Ectodermal cell (in vitro differentiated cells): ENCODE measurements around the gene VAPB. TPM values are rescaled to one million over a fixed set of nuclear protein-coding genes. Genes with fewer than 3 reads are reported as not detected.
A peak's percentile ranks its signal among the peaks of the same experiment; 100 is the strongest.

ENCODE experiments used
- H3K27ac ChIP-seq: 2 replicates; pipeline ENCODE4 v1.7.0; 2013; ENCODE audit warnings: mild to moderate bottlenecking, low read depth, low read length; ENCODE audit not compliant: insufficient read depth, poor library complexity, severe bottlenecking
- H3K27me3 ChIP-seq: 2 replicates; pipeline ENCODE4 v1.7.0; 2013; ENCODE audit warnings: mild to moderate bottlenecking, low read length; ENCODE audit not compliant: insufficient read depth, control insufficient read depth, poor library complexity, severe bottlenecking
- H3K36me3 ChIP-seq: one replicate; pipeline ENCODE4 v1.7.0; 2013; ENCODE audit warnings: low read length; ENCODE audit not compliant: control insufficient read depth, insufficient read depth
- H3K4me1 ChIP-seq: one replicate; pipeline ENCODE4 v1.7.0; 2013; ENCODE audit warnings: low read length; ENCODE audit not compliant: control insufficient read depth, insufficient read depth
- H3K4me3 ChIP-seq: 2 replicates; pipeline ENCODE4 v1.7.0; 2013; ENCODE audit warnings: low read depth, low read length, control low read depth; ENCODE audit not compliant: insufficient read depth
- H3K9me3 ChIP-seq: 2 replicates; pipeline ENCODE4 v1.7.0; 2013; ENCODE audit warnings: mild to moderate bottlenecking, low read length, moderate library complexity; ENCODE audit not compliant: control insufficient read depth
- WGBS, 2 experiments: methylation state at CpG; one replicate each; pipeline ENCODE4 v1.1.7; 2013; ENCODE audit warnings: missing lambda C conversion rate in 2 of 2; 5-methylcytosine and 5-hydroxymethylcytosine counted together
- polyA plus RNA-seq, 4 experiments: library from polyadenylated mRNA; stranded (reverse); fragments of 50-300 nt; gene quantifications; one replicate each; pipeline ENCODE4 v1.2.3, GENCODE V29; 2013

VAPB gene
- 58.1 TPM for polyA plus RNA-seq (2013, experiment 1 of 4)
- polyA plus RNA-seq (2013, experiment 2 of 4): 67.2 TPM
- 40.0 TPM for polyA plus RNA-seq (2013, experiment 3 of 4)
- 47.3 TPM for polyA plus RNA-seq (2013, experiment 4 of 4)

- Histone ChIP-seq H3K27ac (peak within 1 kb of the TSS; percentile 80), H3K36me3 (peaks cover 6% of the 10 kb centered on the region), H3K4me1 (peaks cover 17% of the 10 kb centered on the region), H3K4me3 (peak within 1 kb of the TSS; percentile 87), H3K9me3 (no peaks in the 10 kb centered on the region), H3K27me3 (no peaks in the 10 kb centered on the region)
- WGBS, 2 experiments: 0% methylated on average over 51 of the region's 51 CpGs
These were observed at the start of gene VAPB for GRCh38 chr20:58388882-58389323. Gene VAPB, plus strand, starts transcription at chr20:58389229. Its CDS starts 231 bp downstream, at chr20:58389460.

- Histone ChIP-seq H3K4me3 (no peak overlapping the region), H3K9me3 (no peaks in the 10 kb centered on the region), H3K4me1 (no peaks in the 10 kb centered on the region), H3K36me3 (no peaks in the 10 kb centered on the region), H3K27ac (no peak overlapping the region), H3K27me3 (no peaks in the 10 kb centered on the region)
- WGBS, 2 experiments: 95 to 98% methylated on average over 6 of the region's 6 CpGs
These were observed 49.3 kb upstream of the VAPB start for GRCh38 chr20:58339741-58340140.

- whole genome bisulfite sequencing, 2 experiments: 88 to 93% methylated on average over 4 of the region's 4 CpGs
- no peaks in the 10 kb centered on the region for H3K4me1 ChIP-seq
- H3K4me3 ChIP-seq: no peak overlapping the region
- no peaks in the 10 kb centered on the region for H3K36me3 ChIP-seq
- H3K27me3 ChIP-seq: no peaks in the 10 kb centered on the region
- H3K27ac ChIP-seq: no peak overlapping the region
- no peaks in the 10 kb centered on the region for H3K9me3 ChIP-seq
These were observed 48.9 kb upstream of the VAPB start for GRCh38 chr20:58340151-58340550.

GRCh38 chr20:58340853-58341252, 48.2 kb upstream of the VAPB start:
- Histone ChIP-seq H3K27ac (no peak overlapping the region), H3K4me1 (no peaks in the 10 kb centered on the region), H3K27me3 (no peaks in the 10 kb centered on the region), H3K4me3 (no peak overlapping the region), H3K9me3 (no peaks in the 10 kb centered on the region), H3K36me3 (peaks cover 6% of the 10 kb centered on the region)
- WGBS, 2 experiments: 94% methylated on average over 2 of the region's 2 CpGs

GRCh38 chr20:58342104-58342945, 46.7 kb upstream of the VAPB start:
- H3K36me3 ChIP-seq: peaks cover 6% of the 10 kb centered on the region
- H3K4me1 ChIP-seq: no peaks in the 10 kb centered on the region
- H3K4me3 ChIP-seq: no peak overlapping the region
- H3K9me3 ChIP-seq: no peaks in the 10 kb centered on the region
- H3K27me3 ChIP-seq: no peaks in the 10 kb centered on the region
- WGBS, 2 experiments: 92 to 97% methylated on average over 2 to 3 of the region's 3 CpGs
- H3K27ac ChIP-seq: no peak overlapping the region

- Histone ChIP-seq H3K9me3 (no peaks in the 10 kb centered on the region), H3K27ac (no peak overlapping the region), H3K36me3 (peaks cover 6% of the 10 kb centered on the region), H3K27me3 (no peaks in the 10 kb centered on the region), H3K4me3 (no peak overlapping the region), H3K4me1 (no peaks in the 10 kb centered on the region)
- WGBS, 2 experiments: 91 to 92% methylated on average over 4 of the region's 4 CpGs
These were observed 44.3 kb upstream of the VAPB start for GRCh38 chr20:58344741-58345140.

GRCh38 chr20:58349570-58349969, 39.5 kb upstream of the VAPB start:
- H3K27me3 ChIP-seq: no peaks in the 10 kb centered on the region
- H3K36me3 ChIP-seq: peaks cover 11% of the 10 kb centered on the region
- 89 to 94% methylated on average over 3 of the region's 3 CpGs for WGBS, 2 experiments
- H3K4me3 ChIP-seq: no peak overlapping the region
- H3K27ac ChIP-seq: no peak overlapping the region
- H3K9me3 ChIP-seq: no peaks in the 10 kb centered on the region
- H3K4me1 ChIP-seq: no peaks in the 10 kb centered on the region

- Histone ChIP-seq H3K36me3 (peaks cover 12% of the 10 kb centered on the region), H3K27ac (no peak overlapping the region), H3K4me1 (no peaks in the 10 kb centered on the region), H3K9me3 (no peaks in the 10 kb centered on the region), H3K4me3 (no peak overlapping the region), H3K27me3 (no peaks in the 10 kb centered on the region)
- 92 to 98% methylated on average over 2 of the region's 2 CpGs for WGBS, 2 experiments
These were observed 36.6 kb upstream of the VAPB start for GRCh38 chr20:58352468-58352867.

- H3K36me3 ChIP-seq: peaks cover 8% of the 10 kb centered on the region
- no peaks in the 10 kb centered on the region for H3K4me1 ChIP-seq
- H3K27ac ChIP-seq: no peak overlapping the region
- H3K27me3 ChIP-seq: no peaks in the 10 kb centered on the region
- no peaks in the 10 kb centered on the region for H3K9me3 ChIP-seq
- 88 to 91% methylated on average over 7 to 8 of the region's 8 CpGs for WGBS, 2 experiments
- H3K4me3 ChIP-seq: no peak overlapping the region
These were observed 29.6 kb upstream of the VAPB start for GRCh38 chr20:58359441-58359840.

GRCh38 chr20:58360936-58361335, 28.1 kb upstream of the VAPB start:
- no peaks in the 10 kb centered on the region for H3K36me3 ChIP-seq
- no peaks in the 10 kb centered on the region for H3K9me3 ChIP-seq
- no peaks in the 10 kb centered on the region for H3K4me1 ChIP-seq
- no peak overlapping the region for H3K27ac ChIP-seq
- no peaks in the 10 kb centered on the region for H3K27me3 ChIP-seq
- no peak overlapping the region for H3K4me3 ChIP-seq
